Astrocyte (in vitro differentiated cells and primary cell): ENCODE results near the gene LRRIQ1.

Source experiments
- EZH2 ChIP-seq: IDR thresholded peaks from 2 replicates; pipeline ENCODE4 v1.6.1; 2012; ENCODE audit warnings: mild to moderate bottlenecking, low read length, inconsistent platforms; ENCODE audit not compliant: insufficient read depth
- TF ChIP-seq, protein P1 (sequence below): IDR thresholded peaks from 2 replicates; pipeline ENCODE4 v1.5.1; 2011; ENCODE audit warnings: low read depth, mild to moderate bottlenecking, inconsistent platforms, low read length, moderate library complexity; ENCODE audit not compliant: insufficient read depth

DNA sequence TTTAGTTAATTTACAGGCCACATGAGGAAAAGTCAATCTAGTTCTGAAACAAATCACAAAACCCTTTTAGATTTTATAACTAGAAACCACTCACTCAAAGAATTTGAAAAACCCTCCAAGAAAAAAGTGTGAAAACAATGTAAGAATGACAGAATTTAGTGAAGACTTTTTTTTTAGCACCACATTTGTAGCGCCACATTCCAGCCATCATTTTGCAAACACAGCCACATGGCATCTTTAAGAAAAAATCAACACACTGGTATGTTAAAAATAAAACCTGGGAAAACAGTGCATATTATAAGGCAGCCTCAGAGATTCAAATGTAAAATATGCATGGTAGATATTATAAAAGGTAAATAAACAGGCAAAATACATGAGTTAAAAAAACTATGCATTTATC, 221.5 kb downstream of the LRRIQ1 start:
- TF ChIP-seq, protein P1, sequence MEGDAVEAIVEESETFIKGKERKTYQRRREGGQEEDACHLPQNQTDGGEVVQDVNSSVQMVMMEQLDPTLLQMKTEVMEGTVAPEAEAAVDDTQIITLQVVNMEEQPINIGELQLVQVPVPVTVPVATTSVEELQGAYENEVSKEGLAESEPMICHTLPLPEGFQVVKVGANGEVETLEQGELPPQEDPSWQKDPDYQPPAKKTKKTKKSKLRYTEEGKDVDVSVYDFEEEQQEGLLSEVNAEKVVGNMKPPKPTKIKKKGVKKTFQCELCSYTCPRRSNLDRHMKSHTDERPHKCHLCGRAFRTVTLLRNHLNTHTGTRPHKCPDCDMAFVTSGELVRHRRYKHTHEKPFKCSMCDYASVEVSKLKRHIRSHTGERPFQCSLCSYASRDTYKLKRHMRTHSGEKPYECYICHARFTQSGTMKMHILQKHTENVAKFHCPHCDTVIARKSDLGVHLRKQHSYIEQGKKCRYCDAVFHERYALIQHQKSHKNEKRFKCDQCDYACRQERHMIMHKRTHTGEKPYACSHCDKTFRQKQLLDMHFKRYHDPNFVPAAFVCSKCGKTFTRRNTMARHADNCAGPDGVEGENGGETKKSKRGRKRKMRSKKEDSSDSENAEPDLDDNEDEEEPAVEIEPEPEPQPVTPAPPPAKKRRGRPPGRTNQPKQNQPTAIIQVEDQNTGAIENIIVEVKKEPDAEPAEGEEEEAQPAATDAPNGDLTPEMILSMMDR, result no peak
- TF ChIP-seq EZH2, result no peak
